ENCODE results near the gene SUFU. TPM values are rescaled to one million over a fixed set of nuclear protein-coding genes. Genes with fewer than 3 reads are reported as not detected.

SUFU gene
- total RNA-seq, 4 donors from 2014 or later = 5.0 to 8.9 (median 6.8) TPM

GRCh38 chr10:102620138-102620590, 116.4 kb downstream of the SUFU start:
- Histone ChIP-seq H3K4me1 (peaks cover 14 to 84% (median 63%) of the 10 kb centered on the region in 3 donors), H3K9me3 (no peaks in the 10 kb centered on the region), H3K4me3 (no peak overlapping the region), H3K36me3 (peaks cover 0 to 68% (median 6%) of the 10 kb centered on the region in 3 donors), H3K27ac (peak overlapping the region; percentile 23 to 81 (median 63)), H3K27me3 (no peaks in the 10 kb centered on the region)
- no peak for DNase-seq
- no peak for TF ChIP-seq POLR2A (IDR thresholded peaks at IDR 0.05)
- TF ChIP-seq, protein P1, sequence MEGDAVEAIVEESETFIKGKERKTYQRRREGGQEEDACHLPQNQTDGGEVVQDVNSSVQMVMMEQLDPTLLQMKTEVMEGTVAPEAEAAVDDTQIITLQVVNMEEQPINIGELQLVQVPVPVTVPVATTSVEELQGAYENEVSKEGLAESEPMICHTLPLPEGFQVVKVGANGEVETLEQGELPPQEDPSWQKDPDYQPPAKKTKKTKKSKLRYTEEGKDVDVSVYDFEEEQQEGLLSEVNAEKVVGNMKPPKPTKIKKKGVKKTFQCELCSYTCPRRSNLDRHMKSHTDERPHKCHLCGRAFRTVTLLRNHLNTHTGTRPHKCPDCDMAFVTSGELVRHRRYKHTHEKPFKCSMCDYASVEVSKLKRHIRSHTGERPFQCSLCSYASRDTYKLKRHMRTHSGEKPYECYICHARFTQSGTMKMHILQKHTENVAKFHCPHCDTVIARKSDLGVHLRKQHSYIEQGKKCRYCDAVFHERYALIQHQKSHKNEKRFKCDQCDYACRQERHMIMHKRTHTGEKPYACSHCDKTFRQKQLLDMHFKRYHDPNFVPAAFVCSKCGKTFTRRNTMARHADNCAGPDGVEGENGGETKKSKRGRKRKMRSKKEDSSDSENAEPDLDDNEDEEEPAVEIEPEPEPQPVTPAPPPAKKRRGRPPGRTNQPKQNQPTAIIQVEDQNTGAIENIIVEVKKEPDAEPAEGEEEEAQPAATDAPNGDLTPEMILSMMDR (IDR thresholded peaks at IDR 0.05) = no peak
- WGBS, 2 donors = 59% methylated on average over 4 of the region's 5 CpGs; no CpG with 5 or more reads in 1 of the 2 donors
- intact Hi-C loops (cut with DNase I) = no loop called here

- TF ChIP-seq POLR2A (IDR thresholded peaks at IDR 0.05) = no peak
- TF ChIP-seq, protein P1 (IDR thresholded peaks at IDR 0.05) = no peak
- Histone ChIP-seq H3K4me1 (peaks cover 14 to 84% (median 62%) of the 10 kb centered on the region in 3 donors), H3K9me3 (no peaks in the 10 kb centered on the region), H3K27ac (peak overlapping the region; percentile 23 to 81 (median 63)), H3K27me3 (no peaks in the 10 kb centered on the region), H3K36me3 (peaks cover 0 to 62% (median 4%) of the 10 kb centered on the region in 3 donors), H3K4me3 (no peak overlapping the region)
- intact Hi-C loops (cut with DNase I) = no loop called here
- DNase-seq = no peak
- WGBS, 2 donors = 64 to 77% methylated on average over 4 to 9 of the region's 15 CpGs
Measured at GRCh38 chr10:102620591-102621442, 117.0 kb downstream of the SUFU start.

DNA sequence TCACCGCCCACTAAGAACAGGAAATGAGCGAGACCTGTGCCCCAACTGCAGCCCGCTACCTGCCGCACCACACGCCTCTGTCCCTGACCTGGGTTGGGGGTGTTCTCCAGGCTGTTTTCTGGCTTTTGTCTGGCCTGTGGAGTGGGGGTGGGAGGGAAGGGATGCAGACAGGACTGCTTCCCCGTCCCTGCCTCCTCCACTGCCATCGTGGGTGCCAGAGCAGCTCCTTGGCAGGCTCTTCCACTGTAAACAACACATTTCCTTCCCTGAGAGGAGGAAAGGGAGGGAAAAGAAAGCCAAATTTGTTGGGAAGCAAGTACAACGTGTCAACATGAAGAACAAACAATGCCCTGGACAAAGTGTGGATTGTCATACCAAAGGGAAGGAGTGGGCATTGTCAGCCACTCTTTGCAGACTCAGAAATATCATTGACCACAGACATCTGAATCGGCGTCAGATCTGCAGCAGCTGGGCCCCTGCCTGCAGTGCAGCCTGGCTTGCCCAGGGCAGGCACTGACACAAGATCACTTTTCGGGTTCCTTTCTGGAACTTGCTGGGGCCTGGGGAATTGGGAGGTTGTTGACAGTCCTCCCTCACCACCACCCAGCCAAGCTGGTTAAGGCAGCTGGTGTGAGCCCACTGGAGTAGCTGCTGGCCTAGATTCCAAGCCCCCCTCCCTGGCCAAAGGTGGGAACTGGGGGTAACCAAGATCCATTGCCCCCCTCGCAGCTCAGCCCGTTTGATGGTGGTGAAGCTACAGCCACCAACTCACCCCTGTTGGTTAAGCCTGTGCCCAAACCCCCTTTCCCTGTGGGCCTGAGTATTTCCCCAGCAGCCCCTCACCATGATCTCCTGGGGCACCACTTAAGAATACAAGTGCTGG, 117.9 kb downstream of the SUFU start:
- peaks cover 0 to 53% (median 0%) of the 10 kb centered on the region in 3 donors for H3K36me3 ChIP-seq
- peaks cover 10 to 84% (median 57%) of the 10 kb centered on the region in 3 donors for H3K4me1 ChIP-seq
- H3K4me3 ChIP-seq = no peak overlapping the region
- no peak for TF ChIP-seq POLR2A (IDR thresholded peaks at IDR 0.05)
- TF ChIP-seq, protein P1 (IDR thresholded peaks at IDR 0.05) = no peak
- H3K27me3 ChIP-seq = no peaks in the 10 kb centered on the region
- no peak for DNase-seq
- intact Hi-C loops (cut with DNase I) = no loop called here
- no peaks in the 10 kb centered on the region for H3K9me3 ChIP-seq
- 57 to 86% methylated on average over 2 to 8 of the region's 13 CpGs for WGBS, 2 donors
- H3K27ac ChIP-seq = peak overlapping the region; percentile 9 to 81 (median 48)

- 66 to 84% methylated on average over 3 of the region's 3 CpGs for WGBS, 2 donors
- H3K4me1 ChIP-seq = peaks cover 18 to 89% (median 70%) of the 10 kb centered on the region in 3 donors
Measured at GRCh38 chr10:102624094-102624493, 120.3 kb downstream of the SUFU start.

More at GRCh38 chr10:102624094-102624493, 120.3 kb downstream of the SUFU start:
- Histone ChIP-seq H3K27ac (peak overlapping the region in 1 of 4 donors; percentile 89), H3K4me3 (no peak overlapping the region), H3K36me3 (peaks cover 0 to 37% (median 0%) of the 10 kb centered on the region in 3 donors), H3K27me3 (no peaks in the 10 kb centered on the region), H3K9me3 (no peaks in the 10 kb centered on the region)
- intact Hi-C loops (cut with DNase I) = no loop called here
- DNase-seq = no peak
- TF ChIP-seq, protein P1 (IDR thresholded peaks at IDR 0.05) = no peak
- no peak for TF ChIP-seq POLR2A (IDR thresholded peaks at IDR 0.05)

Data from esophagus squamous epithelium (tissue), 5 donors.